ENCODE results near the gene MAP3K14.

DNA sequence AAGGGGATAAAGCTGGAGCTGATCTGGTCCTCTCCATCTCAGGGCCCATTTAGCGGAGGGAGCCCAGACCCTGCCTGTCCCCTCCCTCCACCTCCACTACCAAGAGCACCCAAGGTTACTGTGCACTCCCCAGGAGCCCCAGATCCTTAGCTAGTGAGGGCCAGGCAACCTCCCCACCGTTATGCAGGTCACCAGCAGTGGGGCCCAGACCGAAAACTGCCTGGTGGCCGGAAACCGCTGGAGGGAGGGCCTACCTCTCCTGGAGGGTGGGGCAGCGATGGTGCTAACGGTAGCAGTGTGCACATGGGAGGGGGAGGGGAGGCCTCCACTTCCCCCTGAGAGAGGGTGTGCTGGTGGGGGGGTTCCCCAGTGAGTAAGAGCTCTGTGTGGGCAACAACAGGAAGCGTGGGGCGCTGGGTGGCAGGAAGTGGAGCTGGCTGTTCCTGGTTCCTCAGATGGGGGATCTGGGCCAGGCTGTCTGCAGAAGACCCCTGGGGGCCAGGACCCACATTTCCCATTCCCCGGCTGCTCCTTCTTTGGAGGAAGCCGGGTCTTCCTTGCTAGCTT, 90.8 kb downstream of the MAP3K14 start:
- TF ChIP-seq, protein P1, sequence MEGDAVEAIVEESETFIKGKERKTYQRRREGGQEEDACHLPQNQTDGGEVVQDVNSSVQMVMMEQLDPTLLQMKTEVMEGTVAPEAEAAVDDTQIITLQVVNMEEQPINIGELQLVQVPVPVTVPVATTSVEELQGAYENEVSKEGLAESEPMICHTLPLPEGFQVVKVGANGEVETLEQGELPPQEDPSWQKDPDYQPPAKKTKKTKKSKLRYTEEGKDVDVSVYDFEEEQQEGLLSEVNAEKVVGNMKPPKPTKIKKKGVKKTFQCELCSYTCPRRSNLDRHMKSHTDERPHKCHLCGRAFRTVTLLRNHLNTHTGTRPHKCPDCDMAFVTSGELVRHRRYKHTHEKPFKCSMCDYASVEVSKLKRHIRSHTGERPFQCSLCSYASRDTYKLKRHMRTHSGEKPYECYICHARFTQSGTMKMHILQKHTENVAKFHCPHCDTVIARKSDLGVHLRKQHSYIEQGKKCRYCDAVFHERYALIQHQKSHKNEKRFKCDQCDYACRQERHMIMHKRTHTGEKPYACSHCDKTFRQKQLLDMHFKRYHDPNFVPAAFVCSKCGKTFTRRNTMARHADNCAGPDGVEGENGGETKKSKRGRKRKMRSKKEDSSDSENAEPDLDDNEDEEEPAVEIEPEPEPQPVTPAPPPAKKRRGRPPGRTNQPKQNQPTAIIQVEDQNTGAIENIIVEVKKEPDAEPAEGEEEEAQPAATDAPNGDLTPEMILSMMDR (conservative IDR thresholded peaks at IDR 0.05; ENCODE audit: low read length): no peak
- TF ChIP-seq EZH2phosphoT487 (IDR thresholded peaks at IDR 0.05; ENCODE audit: borderline replicate concordance): no peak
